SK-N-SH (cell line): Measurements from ENCODE around the gene ADAMTS2. TPM values are rescaled to one million over a fixed set of nuclear protein-coding genes. Genes with fewer than 3 reads are reported as not detected.

ENCODE experiments used
- CTCF ChIA-PET: fragments of 300-600, 350-600 bp; formaldehyde crosslinking; extraction: SDS; loops from one replicate; lab custom pipeline; 2021; lab: Yijun Ruan, JAX
- POLR2A ChIA-PET: fragments of 350-600 bp; sonication (Branson Sonifier 250); formaldehyde crosslinking; extraction: SDS; loops from one replicate; lab custom pipeline; 2020; ENCODE audit warnings: antibody characterized with exemption, inconsistent platforms; lab: Yijun Ruan, JAX
- DNase-seq: peaks from one replicate; pipeline ENCODE4 v3.0.0; 2012
- H2AFZ ChIP-seq: fragments of 200-600 bp; sonication (generic); 2 replicates; pipeline ENCODE4 v1.8.1; 2016; ENCODE audit warnings: antibody characterized with exemption, mild to moderate bottlenecking, low read depth
- H3F3A ChIP-seq: fragments of 200-600 bp; sonication (generic); replicated peaks from 2 replicates; pipeline ENCODE3; 2016; ENCODE audit warnings: antibody characterized with exemption, mild to moderate bottlenecking; ENCODE audit not compliant: insufficient read depth
- H3K27ac ChIP-seq, 2 experiments: fragments of 200-500 bp in 1 of 2; fragments of 200-600 bp in 1 of 2; sonication (Bioruptor generic) in 1 of 2; sonication (generic), shearing (Covaris generic) in 1 of 2; 2 replicates each; pipeline versions ENCODE4 v1.5.1 to v1.6.1; 2014 to 2016; ENCODE audit warnings: low read depth in 2 of 2, inconsistent platforms in 1 of 2, low read length in 1 of 2, mild to moderate bottlenecking in 1 of 2, mixed read lengths in 1 of 2
- H3K27me3 ChIP-seq: fragments of 200-600 bp; sonication (generic), shearing (Covaris generic); 2 replicates; pipeline ENCODE4 v1.6.1; 2016; ENCODE audit warnings: mixed run types; ENCODE audit not compliant: insufficient read depth
- H3K36me3 ChIP-seq, 2 experiments: fragments of 200-500 bp in 1 of 2; fragments of 200-600 bp in 1 of 2; sonication (Bioruptor generic) in 1 of 2; sonication (generic) in 1 of 2; replicated peaks in 1 of 2; 2 replicates each; pipeline versions ENCODE3 to v1.5.1; 2014 to 2016; ENCODE audit warnings: low read length in 1 of 2, mild to moderate bottlenecking in 1 of 2; ENCODE audit not compliant: insufficient read depth in 2 of 2, control insufficient read depth in 1 of 2
- H3K4me1 ChIP-seq, 2 experiments: fragments of 200-500 bp in 1 of 2; fragments of 200-600 bp in 1 of 2; sonication (Bioruptor generic) in 1 of 2; sonication (generic), shearing (Covaris generic) in 1 of 2; 2 replicates each; pipeline versions ENCODE4 v1.5.1 to v1.6.1; 2014 to 2016; ENCODE audit warnings: low read depth in 1 of 2, low read length in 1 of 2, mixed run types in 1 of 2; ENCODE audit not compliant: insufficient read depth in 2 of 2, control insufficient read depth in 1 of 2
- H3K4me2 ChIP-seq: fragments of 200-600 bp; sonication (generic), shearing (Covaris generic); 2 replicates; pipeline ENCODE4 v1.6.1; 2017; ENCODE audit warnings: mixed run types
- H3K4me3 ChIP-seq, 2 experiments: fragments of 200-500 bp in 1 of 2; fragments of 200-600 bp in 1 of 2; sonication (Bioruptor generic) in 1 of 2; sonication (generic), shearing (Covaris generic) in 1 of 2; 2 replicates each; pipeline versions ENCODE4 v1.5.1 to v1.8.1; 2014 to 2016; ENCODE audit warnings: low read depth in 2 of 2, inconsistent platforms in 1 of 2, low read length in 1 of 2, mild to moderate bottlenecking in 1 of 2, mixed read lengths in 1 of 2, moderate library complexity in 1 of 2
- H3K79me2 ChIP-seq: fragments of 200-600 bp; sonication (generic); 2 replicates; pipeline ENCODE4 v1.8.1; 2017; ENCODE audit warnings: mild to moderate bottlenecking; ENCODE audit not compliant: insufficient read depth
- H3K9ac ChIP-seq: fragments of 200-600 bp; sonication (generic); 2 replicates; pipeline ENCODE4 v1.6.1; 2017; ENCODE audit warnings: mixed run types
- H3K9me2 ChIP-seq: fragments of 200-600 bp; sonication (generic); 2 replicates; pipeline ENCODE4 v1.6.1; 2017; ENCODE audit warnings: mixed run types
- H3K9me3 ChIP-seq: fragments of 200-600 bp; sonication (generic); 2 replicates; pipeline ENCODE4 v1.6.1; 2017; ENCODE audit warnings: mixed run types, mild to moderate bottlenecking, moderate library complexity
- H4K20me1 ChIP-seq: fragments of 200-600 bp; sonication (generic); 2 replicates; pipeline ENCODE4 v1.6.1; 2017; ENCODE audit warnings: mild to moderate bottlenecking, mixed run types; ENCODE audit not compliant: insufficient read depth
- CHD2 ChIP-seq: fragments of 150-350 bp; IDR thresholded peaks from 2 replicates; pipeline ENCODE4 v1.6.1; 2018; ENCODE audit warnings: low read length; ENCODE audit not compliant: partially characterized antibody
- ELF1 ChIP-seq: IDR thresholded peaks from 2 replicates; pipeline ENCODE4 v1.4.0; 2012
- EP300 ChIP-seq, 2 experiments: IDR thresholded peaks; 2 replicates each; pipeline versions ENCODE4 v1.4.0 to v1.6.1; 2012; ENCODE audit warnings: borderline replicate concordance in 1 of 2, low read depth in 1 of 2, low read length in 1 of 2
- EZH2phosphoT487 ChIP-seq: fragments of 200-600 bp; sonication (generic); IDR thresholded peaks from 2 replicates; pipeline ENCODE4 v1.6.1; 2017; ENCODE audit warnings: low read depth, mixed run types, mild to moderate bottlenecking, antibody characterized with exemption, moderate library complexity, borderline replicate concordance
- FOSL2 ChIP-seq: IDR thresholded peaks from 2 replicates; pipeline ENCODE4 v1.4.0; 2012; ENCODE audit warnings: low read depth, mild to moderate bottlenecking, moderate library complexity, borderline replicate concordance
- FOXJ3 ChIP-seq: sonication (generic); formaldehyde crosslinking; IDR thresholded peaks from 2 replicates; pipeline ENCODE4 v1.5.1; 2020; ENCODE audit warnings: mild to moderate bottlenecking, missing genetic modification reagents
- MEF2A ChIP-seq: IDR thresholded peaks from 2 replicates; pipeline ENCODE4 v1.4.0; 2012; ENCODE audit warnings: low read depth, borderline replicate concordance
- MXI1 ChIP-seq: IDR thresholded peaks from 2 replicates; pipeline ENCODE4 v1.6.1; 2012; ENCODE audit warnings: mild to moderate bottlenecking, low read depth, low read length, improper control_type of control experiment
- NFIC ChIP-seq: IDR thresholded peaks from 2 replicates; pipeline ENCODE4 v1.4.0; 2012; ENCODE audit warnings: borderline replicate concordance
- NRF1 ChIP-seq: IDR thresholded peaks from 2 replicates; pipeline ENCODE4 v1.6.1; 2012; ENCODE audit warnings: low read depth, mild to moderate bottlenecking, low read length
- POLR2AphosphoS5 ChIP-seq: IDR thresholded peaks from 2 replicates; pipeline ENCODE4 v1.6.1; 2012; ENCODE audit warnings: low read depth, low read length
- RAD21 ChIP-seq: IDR thresholded peaks from 2 replicates; pipeline ENCODE4 v1.6.1; 2012; ENCODE audit warnings: mild to moderate bottlenecking, low read length
- RFX5 ChIP-seq: IDR thresholded peaks from 2 replicates; pipeline ENCODE4 v1.6.1; 2012; ENCODE audit warnings: mild to moderate bottlenecking, improper control_type of control experiment, low read length
- RXRA ChIP-seq: IDR thresholded peaks from 2 replicates; pipeline ENCODE4 v1.4.0; 2012; ENCODE audit warnings: low read depth, mild to moderate bottlenecking, borderline replicate concordance
- SMC3 ChIP-seq: IDR thresholded peaks from 2 replicates; pipeline ENCODE4 v1.6.1; 2012; ENCODE audit warnings: low read depth, low read length, improper control_type of control experiment
- TCF12 ChIP-seq: IDR thresholded peaks from 2 replicates; pipeline ENCODE4 v1.4.0; 2012
- TEAD4 ChIP-seq: IDR thresholded peaks from 2 replicates; pipeline ENCODE4 v1.4.0; 2012; ENCODE audit warnings: mild to moderate bottlenecking, borderline replicate concordance; ENCODE audit not compliant: insufficient read depth
- YY1 ChIP-seq: IDR thresholded peaks from 2 replicates; pipeline ENCODE4 v1.4.0; 2012; ENCODE audit warnings: low read depth, mild to moderate bottlenecking
- WGBS: methylation state at CpG from one replicate; pipeline ENCODE4 v1.1.6; 2017; ENCODE audit warnings: low lambda C conversion rate; 5-methylcytosine and 5-hydroxymethylcytosine counted together
- polyA plus RNA-seq, 3 experiments: library from polyadenylated mRNA; depleted of rRNA; stranded (reverse); fragments of >200 nt; gene quantifications; 2 replicates each; pipeline ENCODE4 v1.2.3, GENCODE V29; 2012
- TF ChIP-seq, protein P1 (sequence below): IDR thresholded peaks from 2 replicates; pipeline ENCODE4; 2012
- TF ChIP-seq, protein P2 (sequence below): IDR thresholded peaks from 2 replicates; pipeline ENCODE4 v1.4.0; 2012; ENCODE audit warnings: low read depth
- TF ChIP-seq, protein P3 (sequence below): IDR thresholded peaks from 2 replicates; pipeline ENCODE4 v1.4.0; 2012; ENCODE audit warnings: low read depth, borderline replicate concordance

Gene ADAMTS2
- polyA plus RNA-seq, 1 of the 3 experiments (the other 2 are of a cell fraction), result 0.12 TPM

DNA sequence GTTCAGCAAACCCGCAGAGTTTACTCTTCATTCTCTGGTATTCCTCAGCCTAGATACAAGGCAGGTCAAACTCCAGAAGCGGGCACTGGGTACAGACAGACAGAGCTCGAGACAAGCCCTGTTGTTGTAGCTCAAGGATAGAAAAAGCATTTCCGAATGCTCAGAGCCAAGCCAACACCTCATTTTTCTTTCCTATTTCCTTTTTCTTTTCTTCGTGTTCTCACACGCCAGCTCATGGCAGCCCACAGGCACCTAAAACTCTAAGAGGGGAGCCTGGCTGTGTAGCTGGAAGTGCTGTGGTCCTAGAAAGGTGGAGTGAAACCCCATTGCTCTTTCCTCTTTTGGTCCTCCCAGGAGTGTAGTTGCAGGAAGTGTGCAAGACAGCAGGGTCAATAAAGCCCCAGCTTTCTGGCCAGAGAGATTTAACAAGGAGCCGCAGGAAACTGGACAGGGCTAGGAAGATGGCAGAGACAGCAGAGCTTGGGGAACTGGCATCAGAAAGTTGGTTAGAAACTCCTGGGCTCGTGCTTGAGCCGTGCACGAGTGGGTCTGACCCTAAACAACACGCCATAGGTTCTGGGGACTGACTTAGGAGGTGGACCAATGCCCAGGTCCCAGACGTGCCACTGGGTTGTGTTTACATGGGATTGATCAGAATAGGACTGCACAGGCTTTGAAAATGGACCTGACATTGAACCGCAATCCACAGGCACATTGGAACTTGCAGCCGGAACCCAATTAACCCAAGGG is 41.6 kb downstream of the ADAMTS2 start:
- DNase-seq, result no peak
- H4K20me1 ChIP-seq, result no peaks in the 10 kb centered on the region
- POLR2A ChIA-PET, result no interaction called here
- H3K9me3 ChIP-seq, result no peaks in the 10 kb centered on the region; the same call in 1 of the 2 replicates
- H3K9ac ChIP-seq, result no peak overlapping the region
- CTCF ChIA-PET, result no interaction called here
- H3K9me2 ChIP-seq, result no peaks in the 10 kb centered on the region
- H3K4me3 ChIP-seq, result no peak overlapping the region
- H3K27me3 ChIP-seq, result no peaks in the 10 kb centered on the region
- no peak for TF ChIP-seq RFX5
- H2AFZ ChIP-seq, result no peak overlapping the region
- no peaks in the 10 kb centered on the region for H3K36me3 ChIP-seq
- no peaks in the 10 kb centered on the region for H3K79me2 ChIP-seq
- WGBS, result 60% methylated on average over 10 of the region's 14 CpGs
- peaks cover 0 to 55% of the 10 kb centered on the region in 2 experiments; a peak in 1 of 4 replicates for H3K4me1 ChIP-seq
- H3K27ac ChIP-seq, result peak overlapping the region in 1 of 2 experiments; percentile 76; a peak in 1 of 4 replicates
- no peak overlapping the region for H3K4me2 ChIP-seq
- H3F3A ChIP-seq, result no peaks in the 10 kb centered on the region

DNA sequence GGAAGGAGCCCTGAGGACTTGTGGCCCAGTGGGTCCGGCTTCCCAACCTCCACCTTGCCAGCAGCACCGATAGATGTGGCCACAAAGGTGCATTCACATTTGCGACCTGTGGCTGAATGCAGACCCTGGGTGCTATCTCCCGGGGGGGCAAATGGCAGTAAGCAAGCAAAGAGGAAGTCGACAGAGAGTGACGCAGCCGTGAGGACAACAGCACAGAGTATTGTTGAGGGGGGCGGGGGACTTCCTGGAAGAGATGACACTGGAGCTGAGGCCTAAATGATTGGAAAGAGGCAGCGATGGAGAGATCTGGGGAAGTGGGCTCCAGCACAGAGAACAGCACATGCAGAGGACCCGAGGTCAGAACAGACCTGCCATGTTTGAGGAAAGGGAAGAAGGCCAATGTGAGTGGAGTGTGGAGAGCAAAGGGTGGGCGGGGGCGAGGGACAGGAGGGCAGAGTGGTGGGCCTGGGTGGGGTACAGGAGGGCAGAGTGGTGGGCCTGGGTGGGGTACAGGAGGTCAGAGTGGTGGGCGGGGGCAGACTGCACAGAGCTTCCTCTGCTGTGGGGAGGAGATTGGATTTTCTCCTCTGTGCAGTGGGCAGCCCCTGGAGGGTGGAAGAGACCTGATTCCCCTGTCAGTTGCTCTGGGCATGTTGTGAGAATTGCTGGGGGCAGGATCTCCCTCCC is 42.6 kb downstream of the ADAMTS2 start:
- Histone ChIP-seq H3K4me3 (no peak overlapping the region), H4K20me1 (no peaks in the 10 kb centered on the region), H3K27ac (peak overlapping the region in 1 of 2 experiments; percentile 76; a peak in 1 of 4 replicates), H3K9me3 (no peaks in the 10 kb centered on the region; the same call in 1 of the 2 replicates), H3K36me3 (no peaks in the 10 kb centered on the region), H2AFZ (no peak overlapping the region), H3K9ac (no peak overlapping the region), H3K9me2 (no peaks in the 10 kb centered on the region), H3F3A (no peaks in the 10 kb centered on the region), H3K4me2 (no peak overlapping the region), H3K4me1 (peaks cover 0 to 54% of the 10 kb centered on the region in 2 experiments; a peak in 1 of 4 replicates), H3K79me2 (no peaks in the 10 kb centered on the region), H3K27me3 (no peaks in the 10 kb centered on the region)
- ChIA-PET POLR2A (no interaction called here), CTCF (interaction anchor here (0.8 to 1.2 kb wide), 2 partner anchors 21 to 41 kb away, joined by 3 read pairs; no protein-coding TSS in a partner anchor)
- WGBS, result 65% methylated on average over 10 of the region's 13 CpGs
- DNase-seq, result no peak
- TF ChIP-seq TEAD4 (no peak), MEF2A (no peak), RAD21 (no peak), TCF12 (no peak), FOSL2 (no peak), MXI1 (no peak), NRF1 (no peak), RXRA (no peak), YY1 (no peak), NFIC (no peak), FOXJ3 (CRISPR knock-in tag) (no peak), ELF1 (no peak), EZH2phosphoT487 (no peak), POLR2AphosphoS5 (no peak), SMC3 (no peak), EP300 (IDR thresholded peaks at IDR 0.05; ENCODE audit: borderline replicate concordance in 1 of 2, low read depth in 1 of 2, low read length in 1 of 2) (no peak), CHD2 (no peak)
- TF ChIP-seq, protein P1, sequence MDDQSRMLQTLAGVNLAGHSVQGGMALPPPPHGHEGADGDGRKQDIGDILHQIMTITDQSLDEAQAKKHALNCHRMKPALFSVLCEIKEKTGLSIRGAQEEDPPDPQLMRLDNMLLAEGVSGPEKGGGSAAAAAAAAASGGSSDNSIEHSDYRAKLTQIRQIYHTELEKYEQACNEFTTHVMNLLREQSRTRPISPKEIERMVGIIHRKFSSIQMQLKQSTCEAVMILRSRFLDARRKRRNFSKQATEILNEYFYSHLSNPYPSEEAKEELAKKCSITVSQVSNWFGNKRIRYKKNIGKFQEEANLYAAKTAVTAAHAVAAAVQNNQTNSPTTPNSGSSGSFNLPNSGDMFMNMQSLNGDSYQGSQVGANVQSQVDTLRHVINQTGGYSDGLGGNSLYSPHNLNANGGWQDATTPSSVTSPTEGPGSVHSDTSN, result no peak
- TF ChIP-seq, protein P2, sequence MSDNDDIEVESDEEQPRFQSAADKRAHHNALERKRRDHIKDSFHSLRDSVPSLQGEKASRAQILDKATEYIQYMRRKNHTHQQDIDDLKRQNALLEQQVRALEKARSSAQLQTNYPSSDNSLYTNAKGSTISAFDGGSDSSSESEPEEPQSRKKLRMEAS, result no peak
- TF ChIP-seq, protein P3, sequence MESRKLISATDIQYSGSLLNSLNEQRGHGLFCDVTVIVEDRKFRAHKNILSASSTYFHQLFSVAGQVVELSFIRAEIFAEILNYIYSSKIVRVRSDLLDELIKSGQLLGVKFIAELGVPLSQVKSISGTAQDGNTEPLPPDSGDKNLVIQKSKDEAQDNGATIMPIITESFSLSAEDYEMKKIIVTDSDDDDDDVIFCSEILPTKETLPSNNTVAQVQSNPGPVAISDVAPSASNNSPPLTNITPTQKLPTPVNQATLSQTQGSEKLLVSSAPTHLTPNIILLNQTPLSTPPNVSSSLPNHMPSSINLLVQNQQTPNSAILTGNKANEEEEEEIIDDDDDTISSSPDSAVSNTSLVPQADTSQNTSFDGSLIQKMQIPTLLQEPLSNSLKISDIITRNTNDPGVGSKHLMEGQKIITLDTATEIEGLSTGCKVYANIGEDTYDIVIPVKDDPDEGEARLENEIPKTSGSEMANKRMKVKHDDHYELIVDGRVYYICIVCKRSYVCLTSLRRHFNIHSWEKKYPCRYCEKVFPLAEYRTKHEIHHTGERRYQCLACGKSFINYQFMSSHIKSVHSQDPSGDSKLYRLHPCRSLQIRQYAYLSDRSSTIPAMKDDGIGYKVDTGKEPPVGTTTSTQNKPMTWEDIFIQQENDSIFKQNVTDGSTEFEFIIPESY, result no peak
